Spleen (tissue), 7 donors: Measurements from ENCODE around the gene PHF10.

ENCODE experiments used
- POLR2A ChIP-seq, 3 donors: fragments of 450-650 bp; IDR thresholded peaks; one replicate each; pipeline ENCODE4 v1.5.1; 2017; ENCODE audit warnings: antibody characterized with exemption in 3 of 3, mild to moderate bottlenecking in 1 of 3
- POLR2AphosphoS5 ChIP-seq, 3 donors: sonication (generic); formaldehyde crosslinking; IDR thresholded peaks; one replicate each; pipeline ENCODE4 v1.5.1; 2017; ENCODE audit warnings: antibody characterized with exemption in 3 of 3
- TF ChIP-seq, protein P1 (sequence below), 11 experiments: fragments of 200-600 bp in 7 of 11; fragments of 450-650 bp in 4 of 11; sonication (generic) in 4 of 11; IDR thresholded peaks in 8 of 11; conservative IDR thresholded peaks in 3 of 11; 1 replicate in 7 of 11; 2 replicates in 4 of 11; pipeline versions ENCODE4 v1.4.0 to v1.8.0; 2016 to 2021; ENCODE audit warnings: antibody characterized with exemption in 11 of 11, inconsistent platforms in 4 of 11, mild to moderate bottlenecking in 1 of 11
- donor health status: DM: no; HTN: no; CAD: no; lungs with moderate emphysema.
- donor health status: DM: no; HTN: no; CAD: no.
- donor health status: DM: no; HTN: no; CAD: no.

DNA sequence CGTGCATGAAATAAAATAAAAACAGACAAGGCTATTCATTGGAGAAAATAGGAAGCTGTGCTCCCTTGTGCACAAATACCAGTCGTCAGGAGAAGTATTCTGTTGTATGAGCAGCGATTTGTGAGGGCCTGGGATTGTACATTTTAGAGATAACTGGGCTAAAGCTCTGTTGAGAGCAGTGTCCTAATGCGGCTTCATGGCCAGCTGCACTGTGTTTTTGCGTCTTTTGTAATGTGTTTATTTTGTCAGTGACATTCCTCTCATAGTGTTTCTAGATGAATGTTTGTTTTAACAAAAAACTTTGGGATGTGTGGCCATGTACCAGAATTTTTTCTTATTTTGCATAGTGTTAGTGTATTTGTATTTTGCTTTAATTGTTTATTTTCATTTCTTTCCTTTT is 41.9 kb upstream of the PHF10 start:
- no peak for TF ChIP-seq POLR2A (IDR thresholded peaks at IDR 0.05)
- TF ChIP-seq, protein P1, sequence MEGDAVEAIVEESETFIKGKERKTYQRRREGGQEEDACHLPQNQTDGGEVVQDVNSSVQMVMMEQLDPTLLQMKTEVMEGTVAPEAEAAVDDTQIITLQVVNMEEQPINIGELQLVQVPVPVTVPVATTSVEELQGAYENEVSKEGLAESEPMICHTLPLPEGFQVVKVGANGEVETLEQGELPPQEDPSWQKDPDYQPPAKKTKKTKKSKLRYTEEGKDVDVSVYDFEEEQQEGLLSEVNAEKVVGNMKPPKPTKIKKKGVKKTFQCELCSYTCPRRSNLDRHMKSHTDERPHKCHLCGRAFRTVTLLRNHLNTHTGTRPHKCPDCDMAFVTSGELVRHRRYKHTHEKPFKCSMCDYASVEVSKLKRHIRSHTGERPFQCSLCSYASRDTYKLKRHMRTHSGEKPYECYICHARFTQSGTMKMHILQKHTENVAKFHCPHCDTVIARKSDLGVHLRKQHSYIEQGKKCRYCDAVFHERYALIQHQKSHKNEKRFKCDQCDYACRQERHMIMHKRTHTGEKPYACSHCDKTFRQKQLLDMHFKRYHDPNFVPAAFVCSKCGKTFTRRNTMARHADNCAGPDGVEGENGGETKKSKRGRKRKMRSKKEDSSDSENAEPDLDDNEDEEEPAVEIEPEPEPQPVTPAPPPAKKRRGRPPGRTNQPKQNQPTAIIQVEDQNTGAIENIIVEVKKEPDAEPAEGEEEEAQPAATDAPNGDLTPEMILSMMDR (IDR thresholded peaks at IDR 0.05 in 8 of 11, conservative IDR thresholded peaks at IDR 0.05 in 3 of 11), result no peak
- TF ChIP-seq POLR2AphosphoS5 (IDR thresholded peaks at IDR 0.05), result no peak
